Measurements from ENCODE around the gene TAF12.
"Not testable (repeated sequence)": the region's sequence is repeated elsewhere in the genome, so short reads cannot be mapped to it uniquely, and the experiment has no call there.

TAF12 gene

GRCh38 chr1:28580722-28581530 is 61.9 kb downstream of the TAF12 start:
- DNase-seq: no peak

DNA sequence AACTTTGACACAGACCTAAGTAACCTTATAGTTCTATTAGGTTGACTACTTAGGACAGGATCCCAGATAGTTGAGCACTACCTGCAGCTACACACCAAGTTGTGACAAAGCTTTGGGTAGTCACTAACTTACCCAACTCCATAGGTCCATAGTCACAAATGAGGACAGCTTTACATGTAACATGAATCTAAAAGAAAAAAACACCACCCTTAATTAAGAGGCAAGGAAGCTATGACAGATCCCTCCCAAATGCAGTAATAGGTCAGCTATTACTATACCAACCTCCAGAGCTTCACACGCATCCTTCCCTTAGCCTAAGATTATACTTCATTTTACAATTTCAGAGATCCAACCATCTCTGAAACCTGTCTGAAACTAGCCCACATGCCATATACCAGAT is 63.5 kb downstream of the TAF12 start:
- DNase-seq: no peak

- DNase-seq: no peak
These were observed 64.1 kb downstream of the TAF12 start for GRCh38 chr1:28578696-28579218.

- DNase-seq: no peak
These were observed 64.9 kb downstream of the TAF12 start for GRCh38 chr1:28577738-28578536.

GRCh38 chr1:28577052-28577678 is 65.7 kb downstream of the TAF12 start:
- DNase-seq: no peak

DNA sequence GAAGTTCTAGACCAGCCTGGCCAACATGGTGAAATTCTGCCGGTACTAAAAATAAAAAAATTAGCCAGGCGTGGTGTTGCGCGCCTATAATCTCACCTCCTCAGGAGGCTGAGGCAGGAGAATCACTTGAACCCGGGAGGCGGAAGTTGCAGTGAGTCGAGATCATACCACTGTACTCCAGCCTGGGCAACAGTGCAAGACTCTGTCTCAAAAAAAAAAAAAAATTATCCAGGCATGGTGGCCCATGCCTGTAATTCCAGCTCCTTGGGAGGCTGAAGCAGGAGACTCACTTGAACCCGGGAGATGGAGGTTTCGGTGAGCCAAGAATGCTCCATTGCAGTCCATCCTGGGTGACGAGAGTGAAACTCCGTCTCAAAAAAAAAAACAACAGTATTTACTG is 69.3 kb downstream of the TAF12 start:
- no peak for DNase-seq

GRCh38 chr1:28572891-28573290 is 70.0 kb downstream of the TAF12 start:
- not testable (repeated sequence) for DNase-seq

- no peak for DNase-seq
These were observed 71.0 kb downstream of the TAF12 start for GRCh38 chr1:28571911-28572310.

DNA sequence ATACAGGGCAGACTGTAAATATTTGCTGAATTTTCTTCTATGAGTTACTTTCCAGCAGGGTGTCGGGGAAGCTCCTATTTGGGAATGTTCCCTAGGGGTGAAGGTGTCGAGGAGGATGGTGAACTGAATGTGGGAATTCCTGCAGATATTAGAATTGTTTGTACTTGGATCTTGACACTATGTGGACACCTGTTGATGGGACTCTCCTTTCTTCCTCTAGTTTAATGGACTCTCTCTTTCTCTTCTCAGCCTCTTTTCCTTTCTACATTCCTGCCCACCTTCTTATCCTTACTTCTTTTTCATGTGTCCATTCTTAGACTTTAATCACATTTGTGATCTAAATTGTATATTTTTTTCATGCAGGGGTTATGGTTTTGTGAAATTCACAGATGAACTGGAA is 75.9 kb downstream of the TAF12 start:
- no peak for DNase-seq

DNA sequence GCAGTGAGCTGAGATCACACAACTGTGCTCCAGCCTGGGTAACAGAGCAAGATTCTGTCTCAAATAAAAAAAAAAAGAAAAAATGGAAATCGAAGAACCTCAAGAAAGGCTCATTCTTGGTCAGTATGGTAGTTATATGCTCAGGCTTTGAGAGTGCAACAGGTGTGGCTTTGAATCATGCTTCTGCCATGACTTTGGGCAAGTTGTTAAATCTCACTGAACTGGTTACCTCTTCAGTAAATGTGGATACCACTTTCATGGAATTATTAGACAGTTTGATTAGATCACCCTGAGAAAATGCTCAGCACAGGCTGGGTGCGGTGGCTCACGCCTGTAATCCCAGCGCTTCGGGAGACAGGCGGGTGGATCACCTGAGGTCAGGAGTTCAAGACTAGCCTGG is 77.1 kb downstream of the TAF12 start:
- DNase-seq: no peak

GRCh38 chr1:28565040-28565439 is 77.8 kb downstream of the TAF12 start:
- no peak for DNase-seq

GRCh38 chr1:28564310-28564709 is 78.6 kb downstream of the TAF12 start:
- no peak for DNase-seq

DNA sequence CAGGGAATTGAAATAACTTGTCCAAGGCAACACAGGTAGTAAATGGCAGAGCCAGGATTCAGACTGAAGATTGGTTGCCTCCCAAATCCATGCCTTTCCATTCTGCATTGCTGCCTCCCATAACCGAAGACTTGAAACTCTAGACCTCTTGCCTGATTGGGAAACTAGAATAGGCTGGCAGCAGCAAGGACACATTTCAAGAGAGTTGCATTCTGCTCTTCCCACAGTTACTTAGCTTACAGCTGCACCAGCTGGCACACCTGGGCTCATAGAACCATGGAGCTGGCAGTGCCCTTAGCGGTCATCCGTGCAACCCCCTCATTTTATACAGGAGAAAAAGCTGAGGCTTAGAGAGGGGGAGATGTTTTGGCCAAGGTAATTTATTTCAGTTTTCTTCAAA is 82.0 kb downstream of the TAF12 start:
- DNase-seq: no peak
